ENCODE data around the gene TRIM15.

Gene TRIM15

GRCh38 chr6:30154709-30155519, 8.4 kb upstream of the TRIM15 start (continued):
- TF ChIP-seq ZNF398 (tag by site-specific recombination; IDR thresholded peaks at IDR 0.05) (peak; percentile 78), ZNF138 (tag by site-specific recombination; IDR thresholded peaks at IDR 0.05; ENCODE audit: borderline replicate concordance) (no peak), ZNF677 (tag by site-specific recombination; IDR thresholded peaks at IDR 0.05) (no peak), ZNF433 (tag by site-specific recombination; IDR thresholded peaks at IDR 0.05; ENCODE audit: low read depth) (no peak), ZNF791 (tag by site-specific recombination; IDR thresholded peaks at IDR 0.05) (no peak), ZNF610 (tag by site-specific recombination; IDR thresholded peaks at IDR 0.05; ENCODE audit: borderline replicate concordance) (peak; percentile 22; the same call in 1 of the 2 replicates), ZNF654 (tag by site-specific recombination; IDR thresholded peaks at IDR 0.05; ENCODE audit: low read depth) (no peak), ZNF146 (tag by site-specific recombination; IDR thresholded peaks at IDR 0.05) (no peak), ZBTB20 (tag by site-specific recombination; IDR thresholded peaks at IDR 0.05) (peak; percentile 0; the same call in 1 of the 2 replicates), ZBTB8A (tag by site-specific recombination; IDR thresholded peaks at IDR 0.05) (peak; percentile 33; the same call in 1 of the 2 replicates), ZEB2 (tag by site-specific recombination; IDR thresholded peaks at IDR 0.05) (peak; percentile 97), SCRT1 (tag by site-specific recombination; IDR thresholded peaks at IDR 0.05; ENCODE audit: borderline replicate concordance) (no peak), ZNF530 (tag by site-specific recombination; IDR thresholded peaks at IDR 0.05; ENCODE audit: low read depth) (no peak), INSM2 (tag by site-specific recombination; IDR thresholded peaks at IDR 0.05) (peak; percentile 93), ZNF776 (tag by site-specific recombination; IDR thresholded peaks at IDR 0.05; ENCODE audit: borderline replicate concordance) (no peak), ZNF501 (tag by site-specific recombination; IDR thresholded peaks at IDR 0.05) (no peak), ZBTB10 (tag by site-specific recombination; IDR thresholded peaks at IDR 0.05) (no peak), ZNF624 (tag by site-specific recombination; IDR thresholded peaks at IDR 0.05) (no peak), ZNF514 (tag by site-specific recombination; IDR thresholded peaks at IDR 0.05) (no peak), ZNF544 (tag by site-specific recombination; IDR thresholded peaks at IDR 0.05) (no peak), ZSCAN23 (tag by site-specific recombination; IDR thresholded peaks at IDR 0.05) (no peak), BCL6B (tag by site-specific recombination; IDR thresholded peaks at IDR 0.05) (no peak), ZNF626 (tag by site-specific recombination; IDR thresholded peaks at IDR 0.05) (no peak), ZNF214 (tag by site-specific recombination; IDR thresholded peaks at IDR 0.05; ENCODE audit: borderline replicate concordance) (no peak), SCRT2 (tag by site-specific recombination; IDR thresholded peaks at IDR 0.05) (no peak), ELK4 (IDR thresholded peaks at IDR 0.05; ENCODE audit: borderline replicate concordance, low read depth, low read length) (no peak), PATZ1 (tag by site-specific recombination; IDR thresholded peaks at IDR 0.05) (peak; percentile 94), ZNF701 (tag by site-specific recombination; IDR thresholded peaks at IDR 0.05) (no peak)

Data from HEK293 (cell line).